Endodermal cell (in vitro differentiated cells): Measurements from ENCODE around the gene XDH. TPM values are rescaled to one million over a fixed set of nuclear protein-coding genes. Genes with fewer than 3 reads are reported as not detected.

Experiments used
- DNase-seq: peaks from one replicate; pipeline ENCODE4 v3.0.0-alpha.2; 2017
- H3K27ac ChIP-seq: 2 replicates; pipeline ENCODE4 v1.5.1; 2013; ENCODE audit warnings: mild to moderate bottlenecking, low read depth, low read length, moderate library complexity
- H3K27me3 ChIP-seq: 2 replicates; pipeline ENCODE4 v1.6.1; 2013; ENCODE audit warnings: mild to moderate bottlenecking, low read length, moderate library complexity; ENCODE audit not compliant: insufficient read depth, control insufficient read depth, poor library complexity, severe bottlenecking
- H3K36me3 ChIP-seq: 2 replicates; pipeline ENCODE4 v1.7.0; 2013; ENCODE audit warnings: mild to moderate bottlenecking, low read length, moderate library complexity; ENCODE audit not compliant: control insufficient read depth, insufficient read depth
- H3K4me1 ChIP-seq: one replicate; pipeline ENCODE4 v1.7.0; 2013; ENCODE audit warnings: low read length; ENCODE audit not compliant: control insufficient read depth, insufficient read depth
- H3K4me3 ChIP-seq: 2 replicates; pipeline ENCODE4 v1.5.1; 2013; ENCODE audit warnings: mild to moderate bottlenecking, low read length, moderate library complexity
- H3K9ac ChIP-seq: 2 replicates; pipeline ENCODE4 v1.6.1; 2013; ENCODE audit warnings: mild to moderate bottlenecking, low read length, moderate library complexity; ENCODE audit not compliant: poor library complexity, severe bottlenecking; ENCODE audit errors: extremely low read depth
- H3K9me3 ChIP-seq: 2 replicates; pipeline ENCODE4 v1.6.1; 2013; ENCODE audit warnings: mild to moderate bottlenecking, low read length, moderate library complexity; ENCODE audit not compliant: control insufficient read depth
- H3K27ac Mint-ChIP-seq: 2 replicates; pipeline ENCODE4 v1.8.0; 2020; ENCODE audit warnings: mixed read lengths
- H3K27me3 Mint-ChIP-seq: 2 replicates; pipeline ENCODE4 v1.8.0; 2021; ENCODE audit warnings: mild to moderate bottlenecking, mixed read lengths; ENCODE audit not compliant: insufficient read depth
- H3K36me3 Mint-ChIP-seq: 2 replicates; pipeline ENCODE4 v1.8.0; 2020; ENCODE audit warnings: low read depth, mixed read lengths
- H3K4me1 Mint-ChIP-seq: 2 replicates; pipeline ENCODE4 v1.8.0; 2020; ENCODE audit warnings: mixed read lengths
- H3K4me3 Mint-ChIP-seq: 2 replicates; pipeline ENCODE4 v1.8.0; 2020; ENCODE audit warnings: mild to moderate bottlenecking, moderate library complexity, mixed read lengths
- H3K9me3 Mint-ChIP-seq: 2 replicates; pipeline ENCODE4 v1.8.0; 2020; ENCODE audit warnings: mild to moderate bottlenecking, mixed read lengths
- WGBS, 2 experiments: methylation state at CpG; one replicate each; pipeline versions ENCODE4 v1.1.5 to v1.1.7; 2013; ENCODE audit warnings: missing lambda C conversion rate in 2 of 2, mixed read lengths in 1 of 2; ENCODE audit not compliant: insufficient coverage in 1 of 2, insufficient read length in 1 of 2; 5-methylcytosine and 5-hydroxymethylcytosine counted together
- total RNA-seq, 2 donors: library from RNA; stranded (reverse); fragmentation: NEBNext Ultra II Directional in 1 of 2; extraction: Animal tissue kit (Norgen Biotek cat#: 25700) in 1 of 2; gene quantifications; 2 replicates in 1 of 2; 3 replicates in 1 of 2; pipeline ENCODE4 v1.2.1, GENCODE V29; 2021
- TF ChIP-seq, protein P1 (sequence below): fragments of 200-600 bp; sonication (generic); conservative IDR thresholded peaks from 2 replicates; pipeline ENCODE4 v1.5.0; 2021; ENCODE audit warnings: antibody characterized with exemption, mild to moderate bottlenecking

Gene XDH
- total RNA-seq, 2 donors from 2014 or later = 1.9 to 4.0 TPM

- WGBS, 2 experiments = 90 to 94% methylated on average over 3 of the region's 3 CpGs
- TF ChIP-seq, protein P1, sequence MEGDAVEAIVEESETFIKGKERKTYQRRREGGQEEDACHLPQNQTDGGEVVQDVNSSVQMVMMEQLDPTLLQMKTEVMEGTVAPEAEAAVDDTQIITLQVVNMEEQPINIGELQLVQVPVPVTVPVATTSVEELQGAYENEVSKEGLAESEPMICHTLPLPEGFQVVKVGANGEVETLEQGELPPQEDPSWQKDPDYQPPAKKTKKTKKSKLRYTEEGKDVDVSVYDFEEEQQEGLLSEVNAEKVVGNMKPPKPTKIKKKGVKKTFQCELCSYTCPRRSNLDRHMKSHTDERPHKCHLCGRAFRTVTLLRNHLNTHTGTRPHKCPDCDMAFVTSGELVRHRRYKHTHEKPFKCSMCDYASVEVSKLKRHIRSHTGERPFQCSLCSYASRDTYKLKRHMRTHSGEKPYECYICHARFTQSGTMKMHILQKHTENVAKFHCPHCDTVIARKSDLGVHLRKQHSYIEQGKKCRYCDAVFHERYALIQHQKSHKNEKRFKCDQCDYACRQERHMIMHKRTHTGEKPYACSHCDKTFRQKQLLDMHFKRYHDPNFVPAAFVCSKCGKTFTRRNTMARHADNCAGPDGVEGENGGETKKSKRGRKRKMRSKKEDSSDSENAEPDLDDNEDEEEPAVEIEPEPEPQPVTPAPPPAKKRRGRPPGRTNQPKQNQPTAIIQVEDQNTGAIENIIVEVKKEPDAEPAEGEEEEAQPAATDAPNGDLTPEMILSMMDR = no peak
- Histone ChIP-seq H3K9me3 (no peaks in the 10 kb centered on the region), H3K4me3 (no peak overlapping the region), H3K4me1 (no peaks in the 10 kb centered on the region), H3K36me3 (no peaks in the 10 kb centered on the region), H3K9ac (no peak overlapping the region), H3K27ac (no peak overlapping the region), H3K27me3 (no peaks in the 10 kb centered on the region)
- no peak for DNase-seq
- Mint-ChIP-seq H3K9me3 (no peaks in the 10 kb centered on the region), H3K27ac (no peak overlapping the region), H3K4me1 (no peaks in the 10 kb centered on the region), H3K4me3 (no peak overlapping the region), H3K27me3 (peaks cover 1% of the 10 kb centered on the region), H3K36me3 (no peaks in the 10 kb centered on the region)
Observed at GRCh38 chr2:31433541-31433940, 19.0 kb upstream of the XDH start.

DNA sequence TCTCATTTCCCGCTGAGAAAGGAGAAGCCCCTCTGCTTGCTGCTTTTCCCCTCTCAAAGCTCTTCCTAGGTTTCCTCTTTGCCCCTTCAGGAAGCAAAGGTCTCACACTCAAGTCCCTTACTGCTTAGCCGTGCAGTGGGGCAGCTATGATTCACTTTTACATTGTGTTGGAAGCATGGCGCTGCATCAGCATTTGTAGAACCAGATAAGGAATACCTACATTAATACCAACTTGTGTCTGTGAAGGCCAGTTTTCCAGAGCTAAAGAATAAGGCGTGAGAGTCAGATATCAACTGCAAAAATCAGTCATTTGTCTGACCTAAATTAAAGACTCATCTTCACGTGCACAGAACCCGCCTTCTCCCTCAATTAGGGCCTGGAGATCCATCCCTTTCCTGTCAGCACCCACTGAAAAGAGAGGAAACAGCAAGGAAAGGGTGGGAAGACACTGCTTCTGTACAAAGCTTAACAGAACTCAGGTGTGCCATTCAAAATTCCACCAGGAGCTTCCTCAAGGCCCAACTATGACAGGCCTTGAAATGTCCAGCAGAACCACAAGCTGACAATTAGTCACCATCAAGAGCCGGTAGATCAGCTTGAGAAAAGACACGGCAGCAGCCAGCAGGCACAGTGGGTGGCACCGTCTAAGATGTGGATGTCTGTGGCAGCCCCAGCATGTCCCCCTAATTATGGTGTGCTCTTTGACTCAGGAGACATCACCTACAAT lies 16.1 kb upstream of the XDH start:
- H3K9me3 Mint-ChIP-seq = no peaks in the 10 kb centered on the region
- WGBS, 2 experiments = 90 to 92% methylated on average over 6 to 9 of the region's 9 CpGs
- no peaks in the 10 kb centered on the region for H3K36me3 Mint-ChIP-seq

GRCh38 chr2:31429759-31430438 lies 15.4 kb upstream of the XDH start:
- WGBS, 2 experiments = 78 to 92% methylated on average over 5 of the region's 5 CpGs
- H3K9me3 Mint-ChIP-seq = no peaks in the 10 kb centered on the region
- peaks cover 1% of the 10 kb centered on the region for H3K27me3 Mint-ChIP-seq
- Histone ChIP-seq H3K9me3 (no peaks in the 10 kb centered on the region), H3K9ac (no peak overlapping the region), H3K4me1 (no peaks in the 10 kb centered on the region), H3K27me3 (no peaks in the 10 kb centered on the region), H3K36me3 (no peaks in the 10 kb centered on the region), H3K4me3 (no peak overlapping the region), H3K27ac (no peak overlapping the region)
- TF ChIP-seq, protein P1 = no peak
- no peak overlapping the region for H3K4me3 Mint-ChIP-seq
- no peaks in the 10 kb centered on the region for H3K4me1 Mint-ChIP-seq
- no peak for DNase-seq
- H3K27ac Mint-ChIP-seq = no peak overlapping the region
- H3K36me3 Mint-ChIP-seq = no peaks in the 10 kb centered on the region

More for the DNA sequence above, 16.1 kb upstream of the XDH start:
- H3K4me3 ChIP-seq = no peak overlapping the region
- Mint-ChIP-seq H3K4me1 (no peaks in the 10 kb centered on the region), H3K27ac (no peak overlapping the region), H3K4me3 (no peak overlapping the region), H3K27me3 (peaks cover 1% of the 10 kb centered on the region)
- no peak overlapping the region for H3K9ac ChIP-seq
- no peaks in the 10 kb centered on the region for H3K9me3 ChIP-seq
- no peak overlapping the region for H3K27ac ChIP-seq
- H3K27me3 ChIP-seq = no peaks in the 10 kb centered on the region
- TF ChIP-seq, protein P1 = no peak
- no peaks in the 10 kb centered on the region for H3K36me3 ChIP-seq
- H3K4me1 ChIP-seq = no peaks in the 10 kb centered on the region
- DNase-seq = no peak
